Activated CD8-positive, alpha-beta memory T cell treated with anti-CD3 and anti-CD28 coated beads for 36 hours (primary cell): ENCODE results near the gene ZCRB1. TPM values are rescaled to one million over a fixed set of nuclear protein-coding genes. Genes with fewer than 3 reads are reported as not detected.
"Not testable (repeated sequence)": the region's sequence is repeated elsewhere in the genome, so short reads cannot be mapped to it uniquely, and the experiment has no call there.

Experiments
- CTCF ChIA-PET: fragments of 350-600 bp; sonication (Branson Sonifier 250); formaldehyde crosslinking; loops from one replicate; lab custom pipeline; 2021; ENCODE audit warnings: antibody characterized with exemption; lab: Charles Lee
- POLR2A ChIA-PET: fragments of 350-600 bp; sonication (Branson Sonifier 250); formaldehyde crosslinking; loops from one replicate; lab custom pipeline; 2021; ENCODE audit warnings: antibody characterized with exemption; lab: Charles Lee
- total RNA-seq, 2 experiments: library from RNA; stranded (reverse); gene quantifications; one replicate each; pipeline ENCODE4 v1.2.3, GENCODE V29; 2021

The ZCRB1 gene
- total RNA-seq, 2 experiments from 2014 or later: 78.3 to 81.1 TPM

DNA sequence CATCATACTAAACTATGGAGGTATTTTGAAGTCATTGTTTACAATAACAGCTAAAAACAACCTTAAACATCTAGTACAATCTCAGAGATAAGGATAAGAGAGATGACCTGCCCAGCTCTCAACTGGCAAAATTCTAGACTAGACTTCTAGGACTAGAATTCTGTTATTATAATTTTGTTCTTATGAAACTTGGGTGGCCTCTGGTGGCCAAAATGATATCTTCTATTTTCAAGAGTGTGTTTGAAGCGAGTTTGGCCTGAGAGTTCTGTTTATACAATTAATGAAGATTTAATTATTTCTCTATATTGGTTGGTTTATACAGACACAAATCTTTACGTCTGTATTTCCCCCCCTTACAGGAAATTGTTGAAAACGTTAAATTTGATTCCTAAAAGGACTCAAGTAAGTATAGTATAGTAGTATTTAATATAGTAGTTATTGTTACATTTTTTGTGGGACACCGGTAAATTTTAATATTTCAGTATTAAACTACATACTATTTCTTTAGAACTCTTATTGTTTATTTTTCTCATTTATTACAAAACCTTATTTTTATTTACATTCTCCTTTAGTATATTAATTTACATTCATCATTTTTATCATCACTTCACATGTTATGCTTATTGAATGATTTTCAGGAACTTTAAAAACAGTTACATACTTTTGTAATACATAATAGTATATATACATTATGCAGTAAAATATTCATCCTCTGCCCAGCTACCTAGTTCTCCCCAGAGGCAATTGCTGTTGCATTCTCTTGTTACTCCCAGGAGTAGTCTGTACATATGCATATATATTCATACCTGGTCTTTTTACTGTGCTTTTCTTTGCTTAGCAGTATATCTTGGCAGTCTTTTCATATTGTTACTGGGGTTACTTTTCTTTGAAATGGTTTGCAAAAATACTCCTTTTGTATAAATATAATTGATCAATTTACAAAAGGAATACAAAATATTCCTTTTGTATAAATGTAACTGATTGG is 6.7 kb upstream of the ZCRB1 start:
- CTCF ChIA-PET: interaction anchor here (0.5 to 1.3 kb wide), 4 partner anchors 15 to 152 kb away, joined by 3 to 5 read pairs (median 3); no protein-coding TSS in a partner anchor

DNA sequence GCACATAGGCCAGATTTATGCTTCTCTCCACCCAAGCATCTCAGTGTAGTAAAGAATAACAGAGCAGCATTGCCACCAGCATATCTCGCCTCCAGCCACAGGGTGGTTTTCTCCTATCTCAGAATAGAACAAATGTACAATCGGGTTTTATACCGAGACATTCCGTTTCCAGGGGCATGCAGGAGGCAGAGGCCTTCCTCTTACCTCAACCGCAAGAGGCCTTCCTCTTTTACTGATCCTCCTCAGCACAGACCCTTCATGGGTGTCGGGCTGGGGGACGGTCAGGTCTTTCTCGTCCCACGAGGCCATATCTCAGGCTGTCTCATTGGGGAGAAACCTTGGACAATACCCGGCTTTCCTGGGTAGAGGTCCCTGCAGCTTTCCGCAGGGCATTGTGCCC is 4.2 kb upstream of the ZCRB1 start:
- POLR2A ChIA-PET, CTCF ChIA-PET: not testable (repeated sequence)

More for the DNA sequence above, 6.7 kb upstream of the ZCRB1 start:
- POLR2A ChIA-PET: no interaction called here

GRCh38 chr12:42327227-42327590 is 1.3 kb upstream of the ZCRB1 start:
- ChIA-PET POLR2A (no interaction called here), CTCF (interaction anchor here (1.2 kb wide), 1 partner anchor 45 kb away, joined by 5 read pairs; no protein-coding TSS in a partner anchor)

DNA sequence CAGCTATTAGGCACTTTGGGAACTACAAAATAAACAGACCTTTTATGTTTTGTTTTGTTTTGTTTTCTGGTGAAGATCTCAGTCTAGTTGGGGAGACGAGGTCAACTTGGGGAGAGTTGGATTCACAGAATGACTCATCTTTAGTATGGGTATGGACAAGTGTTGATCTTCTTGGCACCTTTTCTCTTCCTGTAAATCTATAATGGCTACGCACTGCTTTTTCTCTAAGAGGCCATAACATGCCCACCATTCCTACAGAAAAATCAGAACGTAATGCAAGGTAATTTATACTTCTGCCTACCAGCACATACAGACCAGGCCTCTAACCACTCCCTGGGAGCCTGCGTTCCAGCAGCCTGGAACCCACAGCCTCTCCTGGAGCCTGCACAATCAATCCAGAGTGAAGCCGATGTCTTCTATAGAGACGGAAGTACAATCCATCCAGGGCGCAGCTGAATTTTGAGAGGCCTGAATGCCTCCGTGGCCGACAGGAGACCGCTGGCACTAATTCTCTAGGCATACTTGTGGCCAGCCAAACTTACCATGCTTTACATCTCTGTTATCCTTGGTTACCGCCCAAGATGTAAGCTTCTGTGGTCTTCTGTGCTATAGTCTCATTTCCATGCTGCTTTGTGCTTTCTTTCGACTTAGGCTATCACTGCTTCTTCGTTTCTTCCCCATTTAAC is 790 bp upstream of the ZCRB1 start:
- CTCF ChIA-PET: interaction anchor here (1.2 kb wide), 1 partner anchor 46 kb away, joined by 5 read pairs; no protein-coding TSS in a partner anchor
- POLR2A ChIA-PET: interaction anchor here (0.6 kb wide), 1 partner anchor 139 kb away, joined by 4 read pairs; no protein-coding TSS in a partner anchor

DNA sequence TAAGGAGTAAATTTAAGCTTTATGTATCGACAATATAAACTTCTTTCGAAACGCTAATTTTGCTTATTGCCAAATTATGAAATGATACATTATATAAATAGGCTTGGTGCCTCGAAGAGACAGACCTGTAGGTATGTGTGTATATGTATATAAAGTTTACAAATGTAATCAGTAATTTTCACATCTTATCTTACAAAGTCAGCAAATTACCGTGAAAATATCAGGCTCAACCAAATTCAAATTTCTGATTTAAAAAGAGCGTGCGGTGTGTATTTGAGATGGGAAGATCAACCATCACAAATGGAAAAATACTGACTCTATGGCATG is 605 bp downstream of the ZCRB1 start:
- ChIA-PET CTCF (no interaction called here), POLR2A (interaction anchor here (0.8 kb wide), 1 partner anchor 89 kb away, joined by 3 read pairs; no protein-coding TSS in a partner anchor)

GRCh38 chr12:42323856-42324255 is 2.0 kb downstream of the ZCRB1 start:
- POLR2A ChIA-PET: interaction anchor here (0.6 kb wide), 1 partner anchor 70 kb away, joined by 10 read pairs; no protein-coding TSS in a partner anchor
- CTCF ChIA-PET: no interaction called here

DNA sequence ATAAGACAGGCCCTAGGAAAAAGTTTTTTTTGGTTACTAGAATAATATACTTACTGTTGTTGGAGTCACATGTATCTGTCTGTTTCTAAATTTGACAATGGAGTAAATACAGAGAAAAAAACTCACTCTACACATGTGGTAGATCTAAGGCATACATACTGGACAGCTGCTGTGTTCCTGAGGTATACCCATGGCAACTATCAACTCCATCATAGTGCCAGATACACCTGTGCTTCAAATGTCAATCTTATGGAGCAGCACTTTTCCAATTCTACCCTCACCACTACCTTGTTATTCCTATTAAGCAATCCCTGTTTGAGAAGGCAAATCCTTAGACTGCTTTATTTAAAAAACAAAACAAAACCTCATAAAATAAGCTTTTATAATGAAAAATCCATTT is 3.3 kb downstream of the ZCRB1 start:
- CTCF ChIA-PET: no interaction called here
- POLR2A ChIA-PET: no interaction called here

DNA sequence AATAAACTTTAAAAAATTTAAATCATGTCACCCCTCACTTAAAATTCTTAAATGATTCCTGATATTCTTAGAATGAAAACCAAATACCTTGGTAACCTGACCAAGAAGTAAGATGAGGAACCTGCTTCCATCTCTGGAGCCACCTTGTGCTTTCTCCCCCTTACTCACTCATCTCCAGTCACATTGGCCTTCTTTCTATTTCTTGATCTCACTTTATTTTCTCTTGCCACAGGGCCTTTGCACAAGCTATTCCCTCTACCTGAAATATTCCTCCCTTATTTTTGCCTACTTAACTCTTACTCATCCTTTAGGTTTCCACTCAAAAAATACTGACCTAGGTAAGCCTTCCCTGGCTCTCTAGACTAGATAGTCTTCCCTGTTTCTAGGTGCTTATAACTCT is 5.1 kb downstream of the ZCRB1 start:
- POLR2A ChIA-PET: no interaction called here

DNA sequence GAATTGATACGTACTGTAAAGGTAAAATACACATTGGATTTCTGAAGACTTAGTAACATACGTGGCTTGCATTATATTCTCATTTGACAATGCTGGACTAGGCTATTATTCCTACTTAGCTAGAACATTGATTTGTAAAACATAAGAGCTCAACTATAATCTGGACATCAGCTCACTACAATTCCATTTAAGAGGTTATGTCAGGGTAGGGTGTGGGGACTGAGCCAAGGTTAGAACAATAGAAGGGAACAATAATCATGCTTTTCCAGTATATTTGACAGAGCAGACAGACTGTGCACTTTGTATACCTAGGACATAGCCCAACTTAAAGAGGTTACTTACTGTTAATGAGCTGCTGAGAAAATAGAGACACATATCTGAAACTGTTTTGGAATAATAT is 10.8 kb downstream of the ZCRB1 start:
- POLR2A ChIA-PET: no interaction called here

More for the DNA sequence above, 5.1 kb downstream of the ZCRB1 start:
- CTCF ChIA-PET: interaction anchor here (0.5 kb wide), 1 partner anchor 105 kb away, joined by 4 read pairs; no protein-coding TSS in a partner anchor

DNA sequence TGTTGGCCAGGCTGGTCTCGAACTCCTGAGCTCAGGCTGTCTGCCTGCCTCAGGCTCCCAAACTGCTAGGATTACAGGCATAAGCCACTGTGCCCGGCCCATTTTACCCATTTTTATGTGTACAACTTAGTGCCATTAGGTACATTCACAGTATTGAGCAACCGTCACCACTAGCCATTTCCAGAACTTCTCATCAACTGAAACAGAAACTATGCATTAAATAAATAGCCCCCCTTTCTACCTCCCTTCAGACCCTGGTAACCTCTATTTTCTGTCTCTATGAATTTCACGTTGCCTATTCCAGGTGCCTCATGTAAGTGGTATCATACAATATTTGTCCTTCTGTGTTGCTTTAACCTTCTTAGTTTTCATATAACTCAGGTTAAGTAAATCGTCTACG is 15.9 kb downstream of the ZCRB1 start:
- CTCF ChIA-PET: interaction anchor here (1.5 kb wide), 1 partner anchor 14 kb away, joined by 3 read pairs; no protein-coding TSS in a partner anchor
- POLR2A ChIA-PET: no interaction called here

More for the DNA sequence above, 10.8 kb downstream of the ZCRB1 start:
- CTCF ChIA-PET: no interaction called here

GRCh38 chr12:42308390-42308789 is 17.5 kb downstream of the ZCRB1 start:
- POLR2A ChIA-PET: no interaction called here
- CTCF ChIA-PET: no interaction called here

- ChIA-PET POLR2A (no interaction called here), CTCF (no interaction called here)
Measured at GRCh38 chr12:42306297-42306696, 19.6 kb downstream of the ZCRB1 start.

- CTCF ChIA-PET: interaction anchor here (0.6 to 1.3 kb wide), 4 partner anchors 63 to 190 kb away, joined by 3 read pairs; no protein-coding TSS in a partner anchor
- POLR2A ChIA-PET: interaction anchor here (0.6 kb wide), 1 partner anchor 64 kb away, joined by 5 read pairs; no protein-coding TSS in a partner anchor
Measured at GRCh38 chr12:42299392-42300308, 26.2 kb downstream of the ZCRB1 start.

DNA sequence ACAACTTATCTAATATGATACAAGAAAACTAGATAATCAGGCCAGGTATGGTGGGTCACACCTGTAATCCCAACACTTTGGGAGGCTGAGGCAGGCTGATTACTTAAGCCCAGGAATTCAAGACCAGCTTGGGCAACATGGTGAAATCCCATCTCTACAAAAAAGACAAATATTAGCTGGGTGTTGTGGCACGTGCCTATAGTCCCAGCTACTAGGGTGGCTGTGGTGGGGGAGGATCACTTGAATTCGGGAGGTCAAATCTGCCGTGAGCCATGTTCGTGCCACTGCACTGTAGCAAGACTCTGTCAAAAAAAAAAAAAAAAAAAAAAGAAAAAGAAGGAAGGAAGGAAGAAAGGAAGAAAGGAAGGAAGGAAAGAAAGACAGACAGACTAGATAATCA is 27.0 kb downstream of the ZCRB1 start:
- CTCF ChIA-PET: interaction anchor here (0.6 to 0.7 kb wide), 2 partner anchors 64 to 184 kb away, joined by 3 read pairs; no protein-coding TSS in a partner anchor
- POLR2A ChIA-PET: interaction anchor here (0.6 kb wide), 1 partner anchor 63 kb away, joined by 5 read pairs; no protein-coding TSS in a partner anchor

GRCh38 chr12:42296503-42297109 is 29.3 kb downstream of the ZCRB1 start:
- CTCF ChIA-PET: interaction anchor here (0.7 to 0.9 kb wide), 3 partner anchors 13 to 75 kb away, joined by 3 to 4 read pairs (median 3); no protein-coding TSS in a partner anchor
- POLR2A ChIA-PET: interaction anchor here (0.7 kb wide), 1 partner anchor 57 kb away, joined by 7 read pairs; no protein-coding TSS in a partner anchor

DNA sequence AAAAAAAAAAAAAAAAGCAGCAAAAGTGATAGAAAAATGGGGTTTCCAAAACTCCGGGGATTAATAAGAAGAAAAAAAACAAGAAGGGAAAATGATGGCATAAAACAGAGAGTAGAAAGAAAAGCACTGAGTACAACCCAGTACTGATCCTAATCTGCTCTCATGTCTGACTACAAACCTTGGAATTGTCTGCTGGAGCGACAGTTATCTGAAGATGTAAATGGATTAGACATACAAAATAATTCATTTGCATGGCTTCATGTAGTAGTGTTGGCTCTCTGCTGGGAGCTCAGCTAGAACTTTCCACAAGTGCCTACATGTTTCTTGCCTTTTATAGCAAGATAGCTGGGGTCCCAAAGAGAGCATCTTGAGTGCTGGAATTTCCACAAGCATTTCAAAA is 34.2 kb downstream of the ZCRB1 start:
- ChIA-PET POLR2A (no interaction called here), CTCF (interaction anchor here (0.6 kb wide), 1 partner anchor 135 kb away, joined by 4 read pairs; no protein-coding TSS in a partner anchor)

DNA sequence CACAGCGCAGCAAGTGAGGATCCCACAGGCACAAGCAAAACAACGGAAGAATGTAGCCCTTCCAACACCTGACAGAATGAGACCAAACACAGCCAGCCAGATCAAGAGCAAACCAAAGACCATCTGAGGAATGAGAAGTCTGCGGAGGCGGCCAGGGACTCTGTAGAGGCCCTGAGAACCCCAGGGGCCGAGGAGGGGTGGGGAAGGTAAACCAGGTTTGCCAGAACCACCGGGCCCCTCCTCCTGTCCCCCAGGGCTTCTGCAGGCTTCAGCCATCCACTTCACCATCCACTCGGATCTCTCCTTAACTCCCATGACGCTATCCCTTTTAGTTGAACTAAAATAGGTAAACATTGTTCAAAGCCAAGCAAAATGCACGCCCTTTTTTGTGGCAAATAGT is 37.4 kb downstream of the ZCRB1 start:
- POLR2A ChIA-PET: no interaction called here
- CTCF ChIA-PET: no interaction called here

GRCh38 chr12:42286741-42287140 is 39.2 kb downstream of the ZCRB1 start:
- ChIA-PET CTCF (interaction anchor here (1.0 kb wide), 1 partner anchor 84 kb away, joined by 3 read pairs; no protein-coding TSS in a partner anchor), POLR2A (no interaction called here)
